ENCODE results near the gene EGR2. TPM values are rescaled to one million over a fixed set of nuclear protein-coding genes. Genes with fewer than 3 reads are reported as not detected.

The EGR2 gene
- 11.8 TPM for total RNA-seq (ENCODE audit: insufficient read depth, low replicate concordance)

DNA sequence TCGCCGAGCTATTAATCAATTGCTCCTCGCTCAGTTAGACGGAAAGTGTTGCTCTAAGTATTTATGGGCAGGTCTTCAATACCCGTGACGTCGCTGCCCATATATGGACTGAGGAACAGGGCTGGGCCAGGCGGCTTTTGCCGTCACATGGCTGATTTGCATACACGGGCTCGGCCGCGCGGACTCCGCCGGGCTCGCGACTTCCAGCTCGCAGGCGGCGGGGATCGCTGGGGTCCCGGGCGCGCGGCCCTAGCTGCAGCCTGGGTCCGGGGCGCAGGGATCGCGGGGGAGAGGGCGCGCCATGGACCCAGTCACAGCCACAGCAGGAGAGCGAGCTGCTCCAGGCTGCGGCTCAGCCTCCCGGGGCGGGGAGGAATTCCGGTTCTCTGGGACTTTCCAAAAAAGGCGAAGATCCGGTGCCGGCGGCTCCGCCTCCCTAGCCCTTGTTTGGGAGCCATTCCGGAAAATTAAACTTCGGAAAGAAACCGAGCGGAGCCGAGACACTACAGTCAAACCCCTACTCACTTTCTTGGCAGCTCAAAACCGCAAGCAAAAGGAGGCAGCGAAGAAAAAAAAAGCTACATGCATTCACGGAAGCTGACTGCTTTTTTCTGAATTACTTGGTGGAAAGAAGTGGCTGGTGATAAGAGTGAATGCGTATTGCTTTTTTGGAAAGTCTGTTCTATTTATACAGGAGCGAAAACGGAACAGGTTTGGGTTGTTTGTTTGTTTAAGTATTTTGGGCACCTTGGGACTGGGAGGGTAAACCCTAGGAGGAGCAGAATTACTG, at the start of gene EGR2:
TSS of gene EGR2 (minus strand) at position 36 of the 790 bp plus-strand sequence. CDS start 337 bp downstream, outside the sequence.
- DNase-seq (ENCODE audit: low spot score): peak; percentile 97

DNA sequence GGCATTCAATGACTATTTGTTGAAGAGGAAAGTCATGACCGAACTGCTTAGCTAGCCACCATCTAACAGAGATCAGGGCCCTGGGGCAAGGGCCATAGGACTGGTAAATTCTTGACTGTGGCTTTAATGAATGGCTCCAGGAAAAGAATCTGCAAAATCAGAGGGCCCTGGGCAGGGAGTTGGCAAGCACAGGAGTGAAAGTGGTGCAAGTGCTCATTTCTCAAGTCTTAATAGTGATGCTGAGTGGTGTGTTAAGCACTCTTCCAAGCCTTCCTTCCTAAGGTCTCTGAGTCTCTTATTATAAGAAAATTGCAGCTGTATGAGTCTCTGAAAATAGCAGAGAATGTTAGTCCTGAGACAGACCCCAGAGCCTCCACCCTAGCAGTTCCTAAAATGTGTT, 46.3 kb upstream of the EGR2 start:
- DNase-seq (ENCODE audit: low spot score): no peak

GRCh38 chr10:62861507-62861906, 45.3 kb upstream of the EGR2 start:
- DNase-seq (ENCODE audit: low spot score): no peak

DNA sequence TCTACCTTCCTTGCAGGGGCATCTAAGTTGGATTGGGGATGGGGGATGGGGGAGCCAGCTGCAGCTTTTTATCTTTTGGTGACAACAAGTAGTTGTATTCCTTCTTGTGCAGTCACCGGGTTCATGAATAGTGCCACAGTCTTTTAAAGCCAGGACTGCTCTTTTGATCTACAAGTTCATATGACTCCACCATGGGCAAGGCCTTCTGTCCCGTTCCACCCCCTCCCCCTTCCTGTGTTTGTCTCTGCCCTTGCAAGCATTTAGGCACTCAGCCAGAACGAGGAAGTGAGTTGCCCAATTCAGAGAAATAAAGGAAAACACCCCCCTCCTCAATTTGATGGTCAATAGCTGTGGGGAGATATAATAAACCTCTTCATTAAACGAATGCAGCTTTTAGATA, 44.8 kb upstream of the EGR2 start:
- peak; percentile 3 for DNase-seq (ENCODE audit: low spot score)

GRCh38 chr10:62858364-62858763, 42.2 kb upstream of the EGR2 start:
- peak; percentile 4 for DNase-seq (ENCODE audit: low spot score)

GRCh38 chr10:62856021-62856420, 39.9 kb upstream of the EGR2 start:
- DNase-seq (ENCODE audit: low spot score): no peak

- peak; percentile 36 for DNase-seq (ENCODE audit: low spot score)
These were observed 37.5 kb upstream of the EGR2 start for GRCh38 chr10:62853710-62854109.

- DNase-seq (ENCODE audit: low spot score): no peak
These were observed 37.0 kb upstream of the EGR2 start for GRCh38 chr10:62852961-62853702.

GRCh38 chr10:62851442-62851841, 35.3 kb upstream of the EGR2 start:
- DNase-seq (ENCODE audit: low spot score): no peak

GRCh38 chr10:62850646-62851045, 34.5 kb upstream of the EGR2 start:
- DNase-seq (ENCODE audit: low spot score): no peak

DNA sequence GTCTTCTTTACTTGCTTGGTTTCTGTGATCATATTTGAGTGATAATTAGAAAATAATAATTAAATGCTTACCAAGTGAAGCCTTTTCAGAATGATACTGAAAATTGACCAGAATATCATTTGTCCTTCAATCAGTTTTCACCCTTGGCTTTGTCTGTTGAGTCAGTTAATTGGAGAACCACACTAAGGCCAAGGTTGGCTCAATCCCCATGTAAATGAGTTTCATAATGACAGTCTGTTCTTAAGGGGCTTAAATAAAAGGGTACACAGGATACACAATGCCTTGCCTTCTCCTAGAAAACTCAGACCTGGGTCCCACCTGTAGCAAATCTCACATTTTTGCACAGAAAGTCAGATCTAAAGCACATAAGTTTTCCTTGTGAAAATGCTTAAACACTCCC, 31.3 kb upstream of the EGR2 start:
- DNase-seq (ENCODE audit: low spot score): no peak

DNA sequence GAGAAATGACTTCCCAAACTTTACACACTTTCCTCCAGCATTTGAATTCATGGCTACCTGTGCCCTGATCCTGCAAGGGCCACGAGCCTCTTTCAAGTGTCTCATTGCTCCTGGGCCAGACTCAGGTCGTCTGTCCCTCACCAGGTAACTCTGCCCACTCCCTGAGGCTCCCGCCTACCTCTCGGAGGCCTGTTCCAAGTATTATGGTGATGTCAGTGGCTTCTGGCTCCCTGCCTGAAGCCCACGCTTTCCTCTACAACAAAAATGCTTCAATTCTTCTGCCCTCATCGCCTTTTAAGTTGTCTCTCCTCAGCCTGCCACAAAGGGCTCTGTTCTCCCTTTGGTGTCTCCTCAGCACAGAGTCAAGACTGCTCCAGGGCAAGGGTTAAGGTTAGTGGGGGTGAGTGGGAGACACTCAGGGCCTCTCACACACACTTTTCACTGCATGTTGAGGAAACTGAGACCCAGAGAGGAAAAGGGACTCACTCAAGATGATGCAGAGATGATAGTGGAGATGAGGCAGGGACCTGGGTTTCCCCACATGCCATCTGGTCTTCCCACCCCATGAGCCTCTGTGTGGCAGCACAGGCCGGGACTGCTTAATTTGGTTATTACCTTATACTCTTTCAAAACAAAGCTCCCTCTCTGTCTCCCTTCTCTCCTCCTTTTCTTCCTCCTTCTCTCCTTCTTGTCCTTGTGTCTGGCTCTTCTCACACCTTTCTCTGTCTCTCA, 28.3 kb upstream of the EGR2 start:
- DNase-seq (ENCODE audit: low spot score): no peak

GRCh38 chr10:62843600-62843999, 27.4 kb upstream of the EGR2 start:
- no peak for DNase-seq (ENCODE audit: low spot score)

- no peak for DNase-seq (ENCODE audit: low spot score)
These were observed 26.8 kb upstream of the EGR2 start for GRCh38 chr10:62842983-62843382.

DNA sequence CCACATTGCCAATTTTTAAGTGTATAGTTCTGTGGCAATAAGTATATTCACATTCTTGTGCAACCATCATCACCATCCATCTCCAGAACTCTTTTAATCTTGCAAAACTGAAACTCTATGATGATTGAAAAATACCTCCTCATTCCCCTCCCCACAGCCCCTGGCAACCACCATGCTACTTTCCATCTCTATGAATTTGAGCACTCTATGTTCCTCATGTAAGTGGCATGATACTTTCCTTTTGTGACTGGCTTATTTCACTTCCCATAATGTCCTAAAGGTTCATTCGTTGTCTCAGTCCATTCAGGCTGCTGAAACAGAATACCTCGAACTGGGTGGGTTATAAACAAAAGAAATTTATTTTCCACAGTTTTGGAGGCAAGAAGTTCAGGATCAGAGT, 23.4 kb upstream of the EGR2 start:
- DNase-seq (ENCODE audit: low spot score): no peak

DNA sequence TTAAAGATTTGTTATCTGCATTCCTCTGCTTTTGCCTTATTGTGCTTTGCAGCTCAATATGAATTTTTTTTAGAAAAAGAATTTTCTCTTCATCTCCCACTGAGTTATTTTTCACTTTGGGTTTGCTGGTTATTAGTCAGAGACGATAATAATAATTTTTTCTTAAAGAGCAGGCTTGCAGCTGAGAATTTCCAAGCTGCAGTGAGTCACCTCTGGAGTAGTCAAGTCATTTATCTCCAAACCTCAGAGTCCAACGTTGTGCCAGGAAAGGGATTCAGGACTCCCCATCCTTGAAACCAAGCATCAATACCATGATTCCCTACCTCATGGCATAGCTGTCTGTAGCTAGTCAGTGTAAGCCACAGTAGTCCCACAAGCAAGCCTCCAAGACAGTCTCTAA, 15.2 kb upstream of the EGR2 start:
- DNase-seq (ENCODE audit: low spot score): peak; percentile 25

DNA sequence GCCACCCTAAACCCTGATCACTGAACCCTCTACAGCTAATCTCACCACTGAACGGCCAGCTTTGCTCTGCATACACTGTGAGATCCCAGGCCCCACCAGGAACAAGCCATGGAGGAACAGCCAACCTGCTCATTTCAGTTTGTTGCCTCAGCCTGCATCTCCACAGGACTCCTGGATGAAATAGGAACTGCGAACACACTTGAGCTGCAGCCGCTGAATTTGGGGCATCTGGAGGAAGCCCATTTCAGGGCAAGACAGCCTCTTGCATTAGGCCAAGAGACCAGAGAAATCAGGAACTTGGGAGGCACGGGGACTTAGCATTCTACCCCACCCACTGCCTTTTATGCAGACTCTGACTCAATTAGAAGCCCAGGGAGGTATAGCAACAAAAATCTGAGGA, 14.5 kb upstream of the EGR2 start:
- peak; percentile 36 for DNase-seq (ENCODE audit: low spot score)

GRCh38 chr10:62829622-62830021, 13.5 kb upstream of the EGR2 start:
- DNase-seq (ENCODE audit: low spot score): no peak

GRCh38 chr10:62826273-62826672, 10.1 kb upstream of the EGR2 start:
- DNase-seq (ENCODE audit: low spot score): no peak

DNA sequence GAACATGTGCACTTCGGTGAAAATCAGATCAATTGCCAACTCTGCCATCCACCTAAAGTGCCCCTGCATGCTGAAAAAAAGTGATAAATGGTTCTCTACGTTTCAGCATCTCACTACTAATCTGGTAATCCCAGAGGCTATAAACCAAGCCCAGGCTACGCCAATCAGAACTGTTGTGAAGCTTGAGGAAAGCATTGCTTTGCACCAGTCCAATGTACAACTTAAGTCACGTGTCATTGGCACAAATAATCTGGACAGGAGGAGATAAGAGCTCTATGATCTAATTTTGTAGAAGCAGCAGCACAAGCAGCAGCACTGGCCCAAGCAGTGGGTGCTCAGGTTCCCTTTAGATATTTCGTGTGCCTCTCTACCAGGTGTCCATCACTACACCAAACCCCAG, 4.4 kb upstream of the EGR2 start:
- no peak for DNase-seq (ENCODE audit: low spot score)

DNA sequence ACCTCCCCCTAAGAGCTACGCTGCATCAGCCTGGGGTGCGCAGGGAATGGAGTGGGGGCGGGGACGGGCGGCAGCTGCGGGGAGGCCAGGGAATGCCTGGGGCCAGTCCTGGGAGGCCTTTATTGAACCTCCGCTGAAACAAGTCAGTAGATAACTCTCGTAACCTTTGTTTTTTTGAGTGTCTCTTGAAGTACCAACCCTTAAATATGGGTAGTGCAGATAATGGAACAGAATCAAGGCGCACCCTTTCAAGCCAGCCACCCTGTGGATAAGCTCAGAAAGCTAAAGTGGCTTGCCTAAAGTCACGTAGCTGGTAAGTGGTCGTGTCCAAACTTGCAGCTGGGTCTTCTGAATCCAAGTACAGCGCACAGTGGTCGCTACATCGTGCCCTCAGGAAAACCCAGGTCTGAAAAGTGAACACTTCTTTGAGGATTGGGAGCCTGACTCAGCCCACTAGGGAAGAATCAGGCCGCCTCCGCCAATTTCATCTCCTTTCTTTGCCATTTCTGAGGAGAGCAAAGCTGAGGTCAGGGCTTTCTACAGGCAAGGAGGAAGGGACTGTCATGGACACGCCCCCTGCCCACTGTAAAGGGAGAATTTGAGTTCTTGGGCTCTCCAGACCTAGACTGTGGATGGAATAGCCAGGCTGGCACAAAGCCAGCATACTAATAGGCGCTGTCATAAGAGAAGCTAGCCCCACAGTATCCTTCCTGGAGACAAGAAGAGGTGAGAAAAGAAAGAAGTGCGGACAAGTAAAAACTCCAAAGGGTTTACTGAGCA, 3.2 kb upstream of the EGR2 start:
- DNase-seq (ENCODE audit: low spot score): no peak
